Liver (tissue), 9 donors: Measurements from ENCODE around the gene PER1. TPM values are rescaled to one million over a fixed set of nuclear protein-coding genes. Genes with fewer than 3 reads are reported as not detected.

Experiments used
- DNase-seq: peaks from one replicate; pipeline ENCODE4 v3.0.0-alpha.2; 2017; ENCODE audit warnings: low spot score
- H3K27ac ChIP-seq, 2 donors: one replicate each; pipeline ENCODE4 v1.7.0; 2013; ENCODE audit warnings: inconsistent platforms in 2 of 2, low read length in 2 of 2, control low read depth in 1 of 2, low read depth in 1 of 2, mild to moderate bottlenecking in 1 of 2
- H3K27me3 ChIP-seq, 4 donors: one replicate each; pipeline versions ENCODE4 v1.6.1 to v1.7.0; 2013; ENCODE audit warnings: low read length in 3 of 4, inconsistent platforms in 1 of 4, mild to moderate bottlenecking in 1 of 4, moderate library complexity in 1 of 4; ENCODE audit not compliant: control insufficient read depth in 4 of 4, insufficient read depth in 4 of 4
- H3K36me3 ChIP-seq, 4 donors: one replicate each; pipeline versions ENCODE4 v1.6.1 to v1.7.0; 2013; ENCODE audit warnings: low read length in 3 of 4, mild to moderate bottlenecking in 3 of 4, low read depth in 1 of 4, moderate library complexity in 1 of 4; ENCODE audit not compliant: control insufficient read depth in 4 of 4, insufficient read depth in 3 of 4
- H3K4me1 ChIP-seq, 4 donors: one replicate each; pipeline versions ENCODE4 v1.6.1 to v1.7.0; 2013; ENCODE audit warnings: low read length in 3 of 4, mild to moderate bottlenecking in 3 of 4, moderate library complexity in 1 of 4; ENCODE audit not compliant: control insufficient read depth in 4 of 4, insufficient read depth in 4 of 4
- H3K4me3 ChIP-seq, 3 donors: one replicate each; pipeline versions ENCODE4 v1.6.1 to v1.7.0; 2013; ENCODE audit warnings: low read length in 3 of 3, control low read depth in 1 of 3, low read depth in 1 of 3, mild to moderate bottlenecking in 1 of 3
- H3K9ac ChIP-seq, 2 donors: one replicate each; pipeline ENCODE4 v1.7.0; 2013; ENCODE audit warnings: low read length in 2 of 2, mild to moderate bottlenecking in 2 of 2, moderate library complexity in 2 of 2, control low read depth in 1 of 2, low read depth in 1 of 2
- H3K9me3 ChIP-seq, 4 donors: one replicate each; pipeline versions ENCODE4 v1.6.1 to v1.7.0; 2013; ENCODE audit warnings: low read length in 3 of 4; ENCODE audit not compliant: control insufficient read depth in 4 of 4
- EGR1 ChIP-seq, 2 donors: IDR thresholded peaks; 2 replicates each; pipeline ENCODE4 v1.6.1; 2016 to 2018; ENCODE audit warnings: antibody characterized with exemption in 2 of 2, low read depth in 2 of 2
- FOXA1 ChIP-seq: IDR thresholded peaks from 2 replicates; pipeline ENCODE4 v1.6.1; 2016; ENCODE audit warnings: antibody characterized with exemption
- FOXA2 ChIP-seq: IDR thresholded peaks from 2 replicates; pipeline ENCODE4 v1.6.1; 2016; ENCODE audit warnings: antibody characterized with exemption
- GABPA ChIP-seq, 2 donors: IDR thresholded peaks in 1 of 2; conservative IDR thresholded peaks in 1 of 2; 2 replicates each; pipeline ENCODE4 v1.6.1; 2016; ENCODE audit warnings: antibody characterized with exemption in 2 of 2, mild to moderate bottlenecking in 1 of 2, moderate library complexity in 1 of 2
- HNF4A ChIP-seq, 2 donors: conservative IDR thresholded peaks; 2 replicates each; pipeline ENCODE4 v1.6.1; 2016; ENCODE audit warnings: antibody characterized with exemption in 2 of 2, mild to moderate bottlenecking in 2 of 2
- HNF4G ChIP-seq: IDR thresholded peaks from 2 replicates; pipeline ENCODE4 v1.6.1; 2016; ENCODE audit warnings: antibody characterized with exemption
- JUND ChIP-seq, 2 donors: IDR thresholded peaks; 2 replicates each; pipeline ENCODE4 v1.6.1; 2016; ENCODE audit warnings: antibody characterized with exemption in 2 of 2
- NR2F2 ChIP-seq: IDR thresholded peaks from 2 replicates; pipeline ENCODE4 v1.6.1; 2016; ENCODE audit warnings: antibody characterized with exemption
- RAD21 ChIP-seq, 2 donors: IDR thresholded peaks; 2 replicates each; pipeline ENCODE4 v1.6.1; 2016; ENCODE audit warnings: antibody characterized with exemption in 2 of 2, mild to moderate bottlenecking in 2 of 2
- RXRA ChIP-seq, 2 donors: IDR thresholded peaks; 2 replicates each; pipeline ENCODE4 v1.6.1; 2017 to 2018; ENCODE audit warnings: antibody characterized with exemption in 2 of 2, mild to moderate bottlenecking in 1 of 2
- SP1 ChIP-seq: IDR thresholded peaks from 2 replicates; pipeline ENCODE4 v1.6.1; 2018; ENCODE audit warnings: antibody characterized with exemption, mild to moderate bottlenecking
- TAF1 ChIP-seq: conservative IDR thresholded peaks from 2 replicates; pipeline ENCODE4 v1.6.1; 2016; ENCODE audit warnings: antibody characterized with exemption, mild to moderate bottlenecking
- YY1 ChIP-seq: IDR thresholded peaks from 2 replicates; pipeline ENCODE4 v1.6.1; 2016; ENCODE audit warnings: antibody characterized with exemption, mild to moderate bottlenecking
- WGBS: extraction: QIAGEN DNeasy Blood & Tissue Kit; methylation state at CpG from one replicate; pipeline ENCODE4 v1.1.7; 2013; 5-methylcytosine and 5-hydroxymethylcytosine counted together
- polyA plus RNA-seq, 2 donors: library from polyadenylated mRNA; stranded (reverse) in 1 of 2; unstranded in 1 of 2; fragments of 200-250 nt in 1 of 2; fragments of >200 nt in 1 of 2; fragmentation: Nextera tagmentation in 1 of 2; extraction: Ambion mirVana in 1 of 2; gene quantifications; one replicate each; pipeline versions ENCODE4 v1.2.1 to v1.2.3, GENCODE V29; 2013 to 2015
- total RNA-seq, 2 donors: library from RNA; depleted of rRNA; stranded (reverse); fragments of >200 nt; gene quantifications; one replicate each; pipeline ENCODE4 v1.2.3, GENCODE V29; 2014
- TF ChIP-seq, protein P1 (sequence below): IDR thresholded peaks from 2 replicates; pipeline ENCODE4 v1.6.1; 2016; ENCODE audit warnings: antibody characterized with exemption
- TF ChIP-seq, protein P2 (sequence below): IDR thresholded peaks from 2 replicates; pipeline ENCODE4 v1.6.1; 2016; ENCODE audit warnings: antibody characterized with exemption, mild to moderate bottlenecking
- TF ChIP-seq, protein P3 (sequence below): IDR thresholded peaks from 2 replicates; pipeline ENCODE4 v1.6.1; 2016; ENCODE audit warnings: antibody characterized with exemption
- TF ChIP-seq, protein P4 (sequence below): fragments of 150-350 bp; IDR thresholded peaks from 2 replicates; pipeline ENCODE4 v1.5.1; 2017; ENCODE audit warnings: improper control_type of control experiment, low read depth, low read length; ENCODE audit not compliant: missing input control
- TF ChIP-seq, protein P5 (sequence below): IDR thresholded peaks from 2 replicates; pipeline ENCODE4 v1.6.1; 2016; ENCODE audit warnings: antibody characterized with exemption
- donor health status: healthy.
- donor health status: healthy.
- donor health status: healthy.
- donor health status: healthy.
- donor health status: healthy.

Gene PER1
- total and polyA plus RNA-seq, 4 donors = 10.1 to 71.6 (median 29.7) TPM

DNA sequence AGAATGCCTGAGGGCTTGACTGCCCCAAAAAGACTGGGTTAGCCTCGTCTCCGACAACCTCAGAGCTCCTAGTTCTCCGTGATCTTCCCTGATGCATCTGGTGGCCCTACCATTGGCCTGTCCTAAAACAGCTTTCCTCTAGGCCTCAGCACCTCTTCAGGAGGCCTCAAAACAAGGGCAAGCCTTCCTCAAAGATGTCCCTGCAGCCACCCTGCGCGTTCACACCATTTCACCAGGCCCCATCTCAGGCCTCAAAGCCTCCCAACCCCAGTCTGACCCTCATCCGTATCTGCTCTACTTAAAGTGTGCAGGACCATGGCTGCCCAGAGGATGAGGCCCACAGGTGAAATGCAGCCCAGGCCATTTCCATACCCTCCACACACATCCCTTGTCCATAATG, 41.3 kb downstream of the PER1 start:
- H3K27ac ChIP-seq = no peak overlapping the region
- H3K4me3 ChIP-seq = no peak overlapping the region
- no peak overlapping the region for H3K9ac ChIP-seq
- no peaks in the 10 kb centered on the region for H3K9me3 ChIP-seq
- H3K36me3 ChIP-seq = no peaks in the 10 kb centered on the region
- no peak for DNase-seq
- H3K27me3 ChIP-seq = peaks cover 2 to 16% (median 7%) of the 10 kb centered on the region in 4 donors
- peaks cover 3 to 8% (median 5%) of the 10 kb centered on the region in 4 donors for H3K4me1 ChIP-seq
- 93% methylated on average over 6 of the region's 6 CpGs for WGBS
- TF ChIP-seq JUND (IDR thresholded peaks at IDR 0.05) = no peak
- TF ChIP-seq, protein P1, sequence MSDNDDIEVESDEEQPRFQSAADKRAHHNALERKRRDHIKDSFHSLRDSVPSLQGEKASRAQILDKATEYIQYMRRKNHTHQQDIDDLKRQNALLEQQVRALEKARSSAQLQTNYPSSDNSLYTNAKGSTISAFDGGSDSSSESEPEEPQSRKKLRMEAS = no peak
- TF ChIP-seq NR2F2 = no peak
- no peak for TF ChIP-seq FOXA1
- TF ChIP-seq GABPA (IDR thresholded peaks at IDR 0.05 in 1 of 2, conservative IDR thresholded peaks at IDR 0.05 in 1 of 2) = no peak
- no peak for TF ChIP-seq HNF4A (conservative IDR thresholded peaks at IDR 0.05)
- TF ChIP-seq, protein P2, sequence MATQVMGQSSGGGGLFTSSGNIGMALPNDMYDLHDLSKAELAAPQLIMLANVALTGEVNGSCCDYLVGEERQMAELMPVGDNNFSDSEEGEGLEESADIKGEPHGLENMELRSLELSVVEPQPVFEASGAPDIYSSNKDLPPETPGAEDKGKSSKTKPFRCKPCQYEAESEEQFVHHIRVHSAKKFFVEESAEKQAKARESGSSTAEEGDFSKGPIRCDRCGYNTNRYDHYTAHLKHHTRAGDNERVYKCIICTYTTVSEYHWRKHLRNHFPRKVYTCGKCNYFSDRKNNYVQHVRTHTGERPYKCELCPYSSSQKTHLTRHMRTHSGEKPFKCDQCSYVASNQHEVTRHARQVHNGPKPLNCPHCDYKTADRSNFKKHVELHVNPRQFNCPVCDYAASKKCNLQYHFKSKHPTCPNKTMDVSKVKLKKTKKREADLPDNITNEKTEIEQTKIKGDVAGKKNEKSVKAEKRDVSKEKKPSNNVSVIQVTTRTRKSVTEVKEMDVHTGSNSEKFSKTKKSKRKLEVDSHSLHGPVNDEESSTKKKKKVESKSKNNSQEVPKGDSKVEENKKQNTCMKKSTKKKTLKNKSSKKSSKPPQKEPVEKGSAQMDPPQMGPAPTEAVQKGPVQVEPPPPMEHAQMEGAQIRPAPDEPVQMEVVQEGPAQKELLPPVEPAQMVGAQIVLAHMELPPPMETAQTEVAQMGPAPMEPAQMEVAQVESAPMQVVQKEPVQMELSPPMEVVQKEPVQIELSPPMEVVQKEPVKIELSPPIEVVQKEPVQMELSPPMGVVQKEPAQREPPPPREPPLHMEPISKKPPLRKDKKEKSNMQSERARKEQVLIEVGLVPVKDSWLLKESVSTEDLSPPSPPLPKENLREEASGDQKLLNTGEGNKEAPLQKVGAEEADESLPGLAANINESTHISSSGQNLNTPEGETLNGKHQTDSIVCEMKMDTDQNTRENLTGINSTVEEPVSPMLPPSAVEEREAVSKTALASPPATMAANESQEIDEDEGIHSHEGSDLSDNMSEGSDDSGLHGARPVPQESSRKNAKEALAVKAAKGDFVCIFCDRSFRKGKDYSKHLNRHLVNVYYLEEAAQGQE = no peak
- TF ChIP-seq, protein P3, sequence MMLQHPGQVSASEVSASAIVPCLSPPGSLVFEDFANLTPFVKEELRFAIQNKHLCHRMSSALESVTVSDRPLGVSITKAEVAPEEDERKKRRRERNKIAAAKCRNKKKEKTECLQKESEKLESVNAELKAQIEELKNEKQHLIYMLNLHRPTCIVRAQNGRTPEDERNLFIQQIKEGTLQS = no peak
- TF ChIP-seq, protein P4, sequence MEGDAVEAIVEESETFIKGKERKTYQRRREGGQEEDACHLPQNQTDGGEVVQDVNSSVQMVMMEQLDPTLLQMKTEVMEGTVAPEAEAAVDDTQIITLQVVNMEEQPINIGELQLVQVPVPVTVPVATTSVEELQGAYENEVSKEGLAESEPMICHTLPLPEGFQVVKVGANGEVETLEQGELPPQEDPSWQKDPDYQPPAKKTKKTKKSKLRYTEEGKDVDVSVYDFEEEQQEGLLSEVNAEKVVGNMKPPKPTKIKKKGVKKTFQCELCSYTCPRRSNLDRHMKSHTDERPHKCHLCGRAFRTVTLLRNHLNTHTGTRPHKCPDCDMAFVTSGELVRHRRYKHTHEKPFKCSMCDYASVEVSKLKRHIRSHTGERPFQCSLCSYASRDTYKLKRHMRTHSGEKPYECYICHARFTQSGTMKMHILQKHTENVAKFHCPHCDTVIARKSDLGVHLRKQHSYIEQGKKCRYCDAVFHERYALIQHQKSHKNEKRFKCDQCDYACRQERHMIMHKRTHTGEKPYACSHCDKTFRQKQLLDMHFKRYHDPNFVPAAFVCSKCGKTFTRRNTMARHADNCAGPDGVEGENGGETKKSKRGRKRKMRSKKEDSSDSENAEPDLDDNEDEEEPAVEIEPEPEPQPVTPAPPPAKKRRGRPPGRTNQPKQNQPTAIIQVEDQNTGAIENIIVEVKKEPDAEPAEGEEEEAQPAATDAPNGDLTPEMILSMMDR = no peak
- TF ChIP-seq TAF1 = no peak
- TF ChIP-seq RAD21 (IDR thresholded peaks at IDR 0.05) = no peak
- TF ChIP-seq, protein P5, sequence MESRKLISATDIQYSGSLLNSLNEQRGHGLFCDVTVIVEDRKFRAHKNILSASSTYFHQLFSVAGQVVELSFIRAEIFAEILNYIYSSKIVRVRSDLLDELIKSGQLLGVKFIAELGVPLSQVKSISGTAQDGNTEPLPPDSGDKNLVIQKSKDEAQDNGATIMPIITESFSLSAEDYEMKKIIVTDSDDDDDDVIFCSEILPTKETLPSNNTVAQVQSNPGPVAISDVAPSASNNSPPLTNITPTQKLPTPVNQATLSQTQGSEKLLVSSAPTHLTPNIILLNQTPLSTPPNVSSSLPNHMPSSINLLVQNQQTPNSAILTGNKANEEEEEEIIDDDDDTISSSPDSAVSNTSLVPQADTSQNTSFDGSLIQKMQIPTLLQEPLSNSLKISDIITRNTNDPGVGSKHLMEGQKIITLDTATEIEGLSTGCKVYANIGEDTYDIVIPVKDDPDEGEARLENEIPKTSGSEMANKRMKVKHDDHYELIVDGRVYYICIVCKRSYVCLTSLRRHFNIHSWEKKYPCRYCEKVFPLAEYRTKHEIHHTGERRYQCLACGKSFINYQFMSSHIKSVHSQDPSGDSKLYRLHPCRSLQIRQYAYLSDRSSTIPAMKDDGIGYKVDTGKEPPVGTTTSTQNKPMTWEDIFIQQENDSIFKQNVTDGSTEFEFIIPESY = no peak
- no peak for TF ChIP-seq SP1
- no peak for TF ChIP-seq EGR1 (IDR thresholded peaks at IDR 0.05; ENCODE audit: low read depth in 2 of 2)
- no peak for TF ChIP-seq YY1
- no peak for TF ChIP-seq RXRA (IDR thresholded peaks at IDR 0.05)
- no peak for TF ChIP-seq HNF4G

DNA sequence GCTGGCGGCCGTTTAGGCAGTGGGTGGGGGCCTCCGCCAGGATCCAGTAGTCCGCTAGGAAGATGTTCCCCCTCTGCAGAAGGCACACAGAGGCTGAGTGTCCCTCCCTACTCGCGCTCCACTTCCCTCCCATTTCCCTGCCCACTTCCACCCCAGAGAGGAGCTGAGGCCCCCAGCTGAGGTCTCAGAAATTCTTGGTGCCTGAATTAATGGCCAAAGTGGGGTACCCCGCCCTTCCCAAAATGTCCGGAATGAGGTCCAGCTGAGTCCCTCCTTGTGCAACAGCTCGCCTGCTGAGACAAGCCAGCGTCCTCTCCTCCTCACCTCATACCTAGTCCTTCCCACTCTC, 41.8 kb downstream of the PER1 start:
- Histone ChIP-seq H3K9ac (no peak overlapping the region), H3K36me3 (no peaks in the 10 kb centered on the region), H3K9me3 (no peaks in the 10 kb centered on the region), H3K27ac (no peak overlapping the region), H3K27me3 (peaks cover 2 to 12% (median 6%) of the 10 kb centered on the region in 4 donors), H3K4me1 (peaks cover 3 to 8% (median 5%) of the 10 kb centered on the region in 4 donors), H3K4me3 (no peak overlapping the region)
- 24% methylated on average over 10 of the region's 10 CpGs for WGBS
- DNase-seq = no peak
- TF ChIP-seq TAF1 = no peak
- TF ChIP-seq, protein P4 = no peak
- TF ChIP-seq, protein P1 = no peak
- TF ChIP-seq, protein P3 = no peak
- no peak for TF ChIP-seq RAD21 (IDR thresholded peaks at IDR 0.05)
- TF ChIP-seq FOXA2 = no peak
- TF ChIP-seq JUND (IDR thresholded peaks at IDR 0.05) = no peak
- TF ChIP-seq RXRA (IDR thresholded peaks at IDR 0.05) = no peak
- TF ChIP-seq, protein P5 = no peak
- no peak for TF ChIP-seq GABPA (IDR thresholded peaks at IDR 0.05 in 1 of 2, conservative IDR thresholded peaks at IDR 0.05 in 1 of 2)
